22Rv1 (cell line): Measurements from ENCODE around the gene RASAL1.
"Not testable (repeated sequence)": the region's sequence is repeated elsewhere in the genome, so short reads cannot be mapped to it uniquely, and the experiment has no call there.

ENCODE experiments used
- H3K27ac ChIP-seq: fragments of 450-650 bp; 2 replicates; pipeline ENCODE4 v1.5.1; 2017
- CTCF ChIP-seq: fragments of 450-650 bp; IDR thresholded peaks from 2 replicates; pipeline ENCODE4 v1.5.1; 2017; ENCODE audit warnings: mild to moderate bottlenecking
- ZFX ChIP-seq: fragments of 450-650 bp; IDR thresholded peaks from 2 replicates; pipeline ENCODE4 v1.6.1; 2017; ENCODE audit warnings: antibody characterized with exemption, borderline replicate concordance

The RASAL1 gene

DNA sequence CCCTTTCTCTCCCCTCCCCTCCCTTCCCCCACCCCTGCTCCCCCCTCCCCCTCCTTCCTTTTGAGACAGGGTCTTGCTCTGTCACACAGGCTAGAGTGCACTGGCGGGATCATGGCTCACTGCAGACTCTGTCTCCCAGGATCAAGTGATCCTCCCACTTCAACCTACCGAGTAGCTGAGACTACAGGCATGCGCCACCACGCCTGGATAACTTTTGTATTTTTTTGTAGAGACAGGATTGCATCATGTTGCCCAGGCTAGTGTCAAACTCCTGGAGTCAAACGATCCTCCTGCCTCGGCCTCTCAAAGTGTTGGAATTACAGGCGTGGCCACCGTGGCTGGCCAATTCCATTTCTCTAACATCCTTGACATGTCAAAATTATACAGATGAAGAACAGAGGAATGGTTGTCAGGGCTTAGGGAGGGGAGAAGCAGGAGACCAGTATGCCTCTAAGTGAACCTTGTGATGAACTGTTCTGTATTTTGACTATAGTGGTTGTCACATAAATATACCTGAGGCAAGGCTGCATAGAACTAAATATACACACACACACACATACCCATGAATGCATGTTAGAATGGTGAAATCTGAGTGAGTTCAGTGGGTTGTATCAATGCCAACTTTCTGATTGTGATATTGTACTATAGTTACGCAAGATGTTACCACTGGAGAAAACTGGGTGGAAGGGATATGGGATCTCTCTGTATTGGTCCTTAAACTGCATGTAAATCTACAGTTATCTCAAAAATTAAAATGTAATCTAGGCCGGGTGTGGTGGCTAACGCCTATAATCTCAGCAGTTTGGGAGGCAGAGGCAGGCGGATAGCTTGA lies 10.4 kb upstream of the RASAL1 start:
- H3K27ac ChIP-seq, result no peak overlapping the region
- TF ChIP-seq CTCF, result no peak
- TF ChIP-seq ZFX, result no peak

GRCh38 chr12:113144806-113145205 lies 9.2 kb upstream of the RASAL1 start:
- H3K27ac ChIP-seq, result no peak overlapping the region
- TF ChIP-seq CTCF, result no peak
- no peak for TF ChIP-seq ZFX

DNA sequence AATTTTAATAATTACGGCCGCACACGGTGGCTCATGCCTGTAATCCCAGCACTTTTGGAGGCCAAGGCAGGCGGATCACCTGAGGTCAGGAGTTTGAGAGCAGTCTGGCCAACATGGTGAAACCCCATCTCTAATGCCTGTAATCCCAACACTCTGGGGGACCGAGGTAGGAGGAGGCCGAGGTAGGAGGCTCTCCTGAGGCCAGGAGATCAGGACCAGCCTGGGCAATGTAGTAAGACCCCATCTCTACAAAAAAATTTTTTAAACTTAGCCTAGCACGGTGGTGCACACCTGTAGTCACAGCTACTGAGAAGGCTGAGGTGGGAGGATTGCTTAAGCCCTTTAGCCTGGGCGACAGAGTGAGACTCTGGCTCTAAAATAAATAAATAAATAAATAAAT lies 8.4 kb upstream of the RASAL1 start:
- TF ChIP-seq CTCF, result no peak
- no peak overlapping the region for H3K27ac ChIP-seq

- TF ChIP-seq CTCF, result no peak
- TF ChIP-seq ZFX, result no peak
These were observed 7.3 kb upstream of the RASAL1 start for GRCh38 chr12:113142886-113143332.

GRCh38 chr12:113142173-113142885 lies 6.8 kb upstream of the RASAL1 start:
- TF ChIP-seq CTCF, result no peak
- TF ChIP-seq ZFX, result no peak
- H3K27ac ChIP-seq, result no peak overlapping the region

More at GRCh38 chr12:113142886-113143332, 7.3 kb upstream of the RASAL1 start:
- H3K27ac ChIP-seq, result no peak overlapping the region

DNA sequence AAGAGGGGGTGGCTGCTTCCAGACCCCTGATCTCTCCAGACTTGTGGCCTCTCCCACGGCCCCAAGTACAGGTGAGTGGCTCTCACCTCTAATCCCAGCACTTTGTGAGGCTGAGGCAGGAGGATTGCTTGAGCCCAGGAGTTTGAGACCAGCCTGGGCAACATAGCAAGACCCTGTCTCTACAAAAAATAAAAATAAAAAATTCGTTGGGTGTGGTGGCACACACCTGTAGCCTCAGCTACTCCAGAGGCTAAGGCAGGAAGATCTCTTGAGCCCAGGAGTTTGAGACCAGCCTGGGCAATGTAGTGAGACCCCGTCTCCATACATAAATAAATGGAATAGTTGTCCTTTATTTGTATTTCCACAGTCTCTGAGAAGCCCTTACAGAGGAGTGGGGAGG lies 6.2 kb upstream of the RASAL1 start:
- not testable (repeated sequence) for H3K27ac ChIP-seq

DNA sequence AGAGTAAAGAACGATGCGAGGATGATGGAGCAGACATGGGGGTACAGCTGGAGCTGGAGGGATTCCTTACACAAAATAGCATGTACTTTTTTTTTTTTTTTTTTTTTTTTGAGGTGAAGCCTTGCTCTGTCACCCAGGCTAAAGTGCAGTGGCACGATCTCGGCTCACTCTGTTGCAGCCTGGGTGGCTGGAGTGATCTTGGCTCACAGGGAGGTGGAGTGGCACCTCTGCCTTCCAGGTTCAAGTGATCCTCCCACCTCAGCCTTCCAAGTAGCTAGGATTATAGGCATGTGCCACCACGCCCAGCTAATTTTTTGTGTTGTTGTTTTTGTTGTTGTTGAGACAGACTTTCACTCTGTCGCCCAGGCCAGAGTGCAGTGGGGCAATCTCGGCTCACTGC lies 5.1 kb upstream of the RASAL1 start:
- no peak overlapping the region for H3K27ac ChIP-seq
- TF ChIP-seq CTCF (no peak), ZFX (no peak)
